Stimulated activated CD4-positive, alpha-beta T cell treated with anti-CD3 and anti-CD28 coated beads, Interleukin-1b, Interleukin-23, amount 100 ng/mL, for 4 hours (primary cell): ENCODE data around the gene PLAGL2.

ENCODE experiments used
- DNase-seq, 2 donors: peaks; one replicate each; pipeline ENCODE4 v3.0.0-alpha.2; 2020; ENCODE audit warnings: low read depth in 2 of 2

PLAGL2 gene

GRCh38 chr20:32152421-32153155 is 55.0 kb downstream of the PLAGL2 start:
- DNase-seq: no peak

GRCh38 chr20:32150291-32150848 is 57.2 kb downstream of the PLAGL2 start:
- DNase-seq: no peak

- DNase-seq: no peak
Measured at GRCh38 chr20:32149566-32150170, 57.9 kb downstream of the PLAGL2 start.

GRCh38 chr20:32144898-32145662 is 62.5 kb downstream of the PLAGL2 start:
- no peak for DNase-seq

- no peak for DNase-seq
Measured at GRCh38 chr20:32142991-32143390, 64.6 kb downstream of the PLAGL2 start.
